HG03097 (cell line): ENCODE results near the gene CDK5R1.
"Not testable (repeated sequence)": the region's sequence is repeated elsewhere in the genome, so short reads cannot be mapped to it uniquely, and the experiment has no call there.

Experiments used
- ATAC-seq: cut with Tn5 transposase; IDR thresholded peaks from one replicate; pipeline ENCODE4 v1.9.1; 2021; ENCODE audit not compliant: unreplicated experiment, low FRiP score

The CDK5R1 gene

GRCh38 chr17:32515677-32516383 lies 29.0 kb downstream of the CDK5R1 start:
- ATAC-seq: peak; percentile 24

GRCh38 chr17:32516450-32516849 lies 29.7 kb downstream of the CDK5R1 start:
- no peak for ATAC-seq

GRCh38 chr17:32516940-32517701 lies 30.3 kb downstream of the CDK5R1 start:
- no peak for ATAC-seq

GRCh38 chr17:32517982-32518381 lies 31.2 kb downstream of the CDK5R1 start:
- ATAC-seq: no peak

- no peak for ATAC-seq
These were observed 31.9 kb downstream of the CDK5R1 start for GRCh38 chr17:32518646-32519227.

GRCh38 chr17:32519228-32520103 lies 32.7 kb downstream of the CDK5R1 start:
- no peak for ATAC-seq

- no peak for ATAC-seq
These were observed 33.4 kb downstream of the CDK5R1 start for GRCh38 chr17:32520104-32520701.

GRCh38 chr17:32520737-32521404 lies 34.1 kb downstream of the CDK5R1 start:
- ATAC-seq: no peak

- ATAC-seq: peak; percentile 48
These were observed 36.4 kb downstream of the CDK5R1 start for GRCh38 chr17:32523017-32523680.

- ATAC-seq: peak; percentile 40
These were observed 37.2 kb downstream of the CDK5R1 start for GRCh38 chr17:32523827-32524552.

- ATAC-seq: not testable (repeated sequence)
These were observed 37.7 kb downstream of the CDK5R1 start for GRCh38 chr17:32524553-32524880.

GRCh38 chr17:32525122-32525521 lies 38.3 kb downstream of the CDK5R1 start:
- no peak for ATAC-seq

GRCh38 chr17:32527146-32527545 lies 40.4 kb downstream of the CDK5R1 start:
- no peak for ATAC-seq

GRCh38 chr17:32528825-32529224 lies 42.0 kb downstream of the CDK5R1 start:
- ATAC-seq: no peak

- no peak for ATAC-seq
These were observed 42.8 kb downstream of the CDK5R1 start for GRCh38 chr17:32529604-32530003.

- ATAC-seq: no peak
These were observed 46.5 kb downstream of the CDK5R1 start for GRCh38 chr17:32533296-32533695.

GRCh38 chr17:32536736-32537643 lies 50.2 kb downstream of the CDK5R1 start:
- no peak for ATAC-seq
